ENCODE results near the gene LAMC2. TPM values are rescaled to one million over a fixed set of nuclear protein-coding genes. Genes with fewer than 3 reads are reported as not detected.

LAMC2 gene
- total and polyA plus RNA-seq, 2 donors from 2014 or later = 4.0 to 89.0 TPM

DNA sequence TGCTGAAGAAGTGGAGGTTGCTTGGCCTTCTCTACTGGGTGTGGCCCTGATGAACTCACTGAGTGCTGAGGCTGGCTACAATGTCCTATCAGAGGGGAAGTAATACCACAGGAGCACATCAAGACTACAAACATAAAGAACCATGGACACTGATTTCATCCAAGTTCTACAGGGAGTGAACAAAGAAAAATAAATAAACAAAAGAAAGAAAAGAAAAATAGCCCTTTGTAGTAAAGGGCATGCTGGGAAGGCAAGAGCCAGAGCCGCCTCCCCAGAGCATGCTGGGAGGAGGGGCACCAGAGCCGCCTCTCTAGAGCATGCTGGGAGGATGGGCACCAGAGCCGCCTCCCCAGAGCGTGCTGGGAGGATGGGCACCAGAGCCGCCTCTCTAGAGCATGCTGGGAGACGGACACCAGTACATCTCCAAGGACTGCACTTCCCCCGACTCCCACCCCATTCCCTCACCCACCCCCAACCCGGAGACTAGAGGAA lies 65.9 kb downstream of the LAMC2 start:
- Histone ChIP-seq H3K9me3 (ENCODE audit: control insufficient read depth in 2 of 3, insufficient read depth in 1 of 3, low read length in 3 of 3) (peaks cover 0 to 6% (median 0%) of the 10 kb centered on the region in 3 donors), H3K4me3 (ENCODE audit: low read length in 3 of 3) (no peak overlapping the region), H3K27me3 (ENCODE audit: control insufficient read depth, insufficient read depth, low read length) (no peaks in the 10 kb centered on the region), H3K27ac (ENCODE audit: low read depth in 2 of 2, low read length in 2 of 2) (no peak overlapping the region), H3K36me3 (ENCODE audit: control insufficient read depth in 2 of 3, insufficient read depth in 3 of 3, low read length in 3 of 3) (no peaks in the 10 kb centered on the region), H3K4me1 (ENCODE audit: control insufficient read depth in 2 of 3, insufficient read depth in 2 of 3, low read depth in 1 of 3, low read length in 3 of 3) (no peaks in the 10 kb centered on the region), H3K9ac (ENCODE audit: low read length in 3 of 3) (no peak overlapping the region)
- FAIRE-seq = no peak
- TF ChIP-seq, protein P1, sequence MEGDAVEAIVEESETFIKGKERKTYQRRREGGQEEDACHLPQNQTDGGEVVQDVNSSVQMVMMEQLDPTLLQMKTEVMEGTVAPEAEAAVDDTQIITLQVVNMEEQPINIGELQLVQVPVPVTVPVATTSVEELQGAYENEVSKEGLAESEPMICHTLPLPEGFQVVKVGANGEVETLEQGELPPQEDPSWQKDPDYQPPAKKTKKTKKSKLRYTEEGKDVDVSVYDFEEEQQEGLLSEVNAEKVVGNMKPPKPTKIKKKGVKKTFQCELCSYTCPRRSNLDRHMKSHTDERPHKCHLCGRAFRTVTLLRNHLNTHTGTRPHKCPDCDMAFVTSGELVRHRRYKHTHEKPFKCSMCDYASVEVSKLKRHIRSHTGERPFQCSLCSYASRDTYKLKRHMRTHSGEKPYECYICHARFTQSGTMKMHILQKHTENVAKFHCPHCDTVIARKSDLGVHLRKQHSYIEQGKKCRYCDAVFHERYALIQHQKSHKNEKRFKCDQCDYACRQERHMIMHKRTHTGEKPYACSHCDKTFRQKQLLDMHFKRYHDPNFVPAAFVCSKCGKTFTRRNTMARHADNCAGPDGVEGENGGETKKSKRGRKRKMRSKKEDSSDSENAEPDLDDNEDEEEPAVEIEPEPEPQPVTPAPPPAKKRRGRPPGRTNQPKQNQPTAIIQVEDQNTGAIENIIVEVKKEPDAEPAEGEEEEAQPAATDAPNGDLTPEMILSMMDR (IDR thresholded peaks at IDR 0.05; ENCODE audit: borderline replicate concordance, extremely low read depth, insufficient read depth) = no peak
- intact Hi-C loops (cut with DNase I) = no loop called here
- no peak for DNase-seq

DNA sequence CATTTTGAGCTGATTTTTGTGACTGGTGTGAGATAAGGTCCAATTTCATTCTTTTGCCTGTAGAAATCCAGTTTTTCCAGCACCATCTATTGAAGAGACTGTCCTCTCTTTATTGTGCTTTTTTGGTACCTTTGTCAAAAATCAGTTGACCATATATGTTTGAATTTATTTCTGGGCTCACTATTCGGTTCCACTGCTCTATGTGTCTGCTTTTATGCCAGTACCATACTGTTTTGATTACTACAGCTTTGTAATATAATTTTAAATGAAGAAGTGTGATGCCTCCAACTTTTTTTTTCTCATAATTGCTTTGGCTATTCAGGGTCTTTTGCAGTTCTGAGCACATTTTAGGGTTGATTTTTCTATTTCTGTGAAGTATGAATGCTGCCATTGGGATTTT lies 69.0 kb downstream of the LAMC2 start:
- intact Hi-C loops (cut with DNase I) = no loop called here
- H3K4me3 ChIP-seq (ENCODE audit: low read length in 3 of 3) = no peak overlapping the region
- H3K9me3 ChIP-seq (ENCODE audit: control insufficient read depth in 2 of 3, insufficient read depth in 1 of 3, low read length in 3 of 3) = peaks cover 0 to 6% (median 0%) of the 10 kb centered on the region in 3 donors
- H3K9ac ChIP-seq (ENCODE audit: low read length in 3 of 3) = no peak overlapping the region
- H3K27ac ChIP-seq (ENCODE audit: low read depth in 2 of 2, low read length in 2 of 2) = no peak overlapping the region
- no peaks in the 10 kb centered on the region for H3K27me3 ChIP-seq (ENCODE audit: control insufficient read depth, insufficient read depth, low read length)
- no peak for DNase-seq
- H3K36me3 ChIP-seq (ENCODE audit: control insufficient read depth in 2 of 3, insufficient read depth in 3 of 3, low read length in 3 of 3) = no peaks in the 10 kb centered on the region
- H3K4me1 ChIP-seq (ENCODE audit: control insufficient read depth in 2 of 3, insufficient read depth in 2 of 3, low read depth in 1 of 3, low read length in 3 of 3) = no peaks in the 10 kb centered on the region
- TF ChIP-seq, protein P1 (IDR thresholded peaks at IDR 0.05; ENCODE audit: borderline replicate concordance, extremely low read depth, insufficient read depth) = no peak
- no peak for FAIRE-seq

DNA sequence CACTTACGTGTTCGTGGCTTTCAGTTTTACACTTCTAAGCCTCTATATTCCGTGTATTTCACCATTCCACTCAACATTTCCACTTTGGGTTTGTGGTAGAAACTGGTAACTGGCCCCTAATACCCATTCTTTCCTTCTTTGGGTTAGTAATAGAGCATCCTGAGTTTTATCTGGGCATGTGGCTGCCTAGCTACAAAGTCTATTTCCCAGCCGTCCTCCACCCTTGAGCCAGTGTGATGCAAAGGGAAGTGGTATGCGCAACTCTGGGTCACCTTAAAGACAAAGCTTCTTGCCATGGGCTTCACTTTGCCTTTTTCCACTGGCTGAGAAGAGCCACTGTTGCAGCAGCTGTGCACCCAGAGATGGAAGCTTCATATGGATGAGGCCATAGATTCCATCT lies 73.9 kb downstream of the LAMC2 start:
- Histone ChIP-seq H3K4me3 (ENCODE audit: low read length in 3 of 3) (no peak overlapping the region), H3K9ac (ENCODE audit: low read length in 3 of 3) (no peak overlapping the region), H3K9me3 (ENCODE audit: control insufficient read depth in 2 of 3, insufficient read depth in 1 of 3, low read length in 3 of 3) (peaks cover 0 to 3% (median 0%) of the 10 kb centered on the region in 3 donors), H3K36me3 (ENCODE audit: control insufficient read depth in 2 of 3, insufficient read depth in 3 of 3, low read length in 3 of 3) (no peaks in the 10 kb centered on the region), H3K4me1 (ENCODE audit: control insufficient read depth in 2 of 3, insufficient read depth in 2 of 3, low read depth in 1 of 3, low read length in 3 of 3) (peaks cover 0 to 2% (median 0%) of the 10 kb centered on the region in 3 donors), H3K27ac (ENCODE audit: low read depth in 2 of 2, low read length in 2 of 2) (no peak overlapping the region), H3K27me3 (ENCODE audit: control insufficient read depth, insufficient read depth, low read length) (no peaks in the 10 kb centered on the region)
- intact Hi-C loops (cut with DNase I) = no loop called here
- TF ChIP-seq, protein P1 (IDR thresholded peaks at IDR 0.05; ENCODE audit: borderline replicate concordance, extremely low read depth, insufficient read depth) = no peak
- FAIRE-seq = no peak
- DNase-seq = no peak
